SK-N-SH (cell line): ENCODE measurements around the gene CXCL3.

Experiments used
- CTCF ChIP-seq: fragments of 200-600 bp; sonication (generic); IDR thresholded peaks from 2 replicates; pipeline ENCODE4 v1.6.1; 2017; ENCODE audit warnings: antibody characterized with exemption, mild to moderate bottlenecking, moderate library complexity
- FOXJ3 ChIP-seq: sonication (generic); formaldehyde crosslinking; IDR thresholded peaks from 2 replicates; pipeline ENCODE4 v1.5.1; 2020; ENCODE audit warnings: mild to moderate bottlenecking, missing genetic modification reagents
- GABPA ChIP-seq: IDR thresholded peaks from 2 replicates; pipeline ENCODE4 v1.4.0; 2012; ENCODE audit warnings: low read depth, mild to moderate bottlenecking
- MAX ChIP-seq: IDR thresholded peaks from 2 replicates; pipeline ENCODE4 v1.4.0; 2012; ENCODE audit warnings: low read depth
- MEF2A ChIP-seq: IDR thresholded peaks from 2 replicates; pipeline ENCODE4 v1.4.0; 2012; ENCODE audit warnings: low read depth, borderline replicate concordance
- POLR2AphosphoS5 ChIP-seq: IDR thresholded peaks from 2 replicates; pipeline ENCODE4 v1.6.1; 2012; ENCODE audit warnings: low read depth, low read length
- RCOR1 ChIP-seq: fragments of 150-350 bp; IDR thresholded peaks from 2 replicates; pipeline ENCODE4 v1.6.1; 2017; ENCODE audit warnings: antibody characterized with exemption, low read length
- YY1 ChIP-seq: IDR thresholded peaks from 2 replicates; pipeline ENCODE4 v1.4.0; 2012; ENCODE audit warnings: low read depth, mild to moderate bottlenecking
- TF ChIP-seq, protein P1 (sequence below): IDR thresholded peaks from 2 replicates; pipeline ENCODE4 v1.6.1; 2012; ENCODE audit warnings: mild to moderate bottlenecking, low read depth, low read length, moderate library complexity

DNA sequence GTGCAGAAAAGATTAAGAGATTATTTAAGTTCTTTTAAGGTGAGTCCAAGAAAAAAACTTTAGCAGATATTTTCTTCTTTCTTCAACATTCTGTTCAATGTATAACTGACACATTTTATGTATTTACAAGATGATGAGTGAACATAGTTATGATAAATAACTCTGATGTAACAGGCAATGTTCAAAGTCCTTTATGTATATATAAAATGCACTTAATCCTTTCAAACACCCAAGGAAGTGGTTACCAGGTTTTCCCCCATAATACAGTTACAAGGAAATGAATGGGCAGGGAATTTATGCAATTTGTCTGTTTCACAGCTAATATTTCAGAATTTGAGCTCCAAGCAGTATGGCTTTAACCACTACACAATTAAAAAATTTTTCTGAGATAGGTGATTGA is 8.2 kb downstream of the CXCL3 start:
- no peak for TF ChIP-seq MAX
- TF ChIP-seq, protein P1, sequence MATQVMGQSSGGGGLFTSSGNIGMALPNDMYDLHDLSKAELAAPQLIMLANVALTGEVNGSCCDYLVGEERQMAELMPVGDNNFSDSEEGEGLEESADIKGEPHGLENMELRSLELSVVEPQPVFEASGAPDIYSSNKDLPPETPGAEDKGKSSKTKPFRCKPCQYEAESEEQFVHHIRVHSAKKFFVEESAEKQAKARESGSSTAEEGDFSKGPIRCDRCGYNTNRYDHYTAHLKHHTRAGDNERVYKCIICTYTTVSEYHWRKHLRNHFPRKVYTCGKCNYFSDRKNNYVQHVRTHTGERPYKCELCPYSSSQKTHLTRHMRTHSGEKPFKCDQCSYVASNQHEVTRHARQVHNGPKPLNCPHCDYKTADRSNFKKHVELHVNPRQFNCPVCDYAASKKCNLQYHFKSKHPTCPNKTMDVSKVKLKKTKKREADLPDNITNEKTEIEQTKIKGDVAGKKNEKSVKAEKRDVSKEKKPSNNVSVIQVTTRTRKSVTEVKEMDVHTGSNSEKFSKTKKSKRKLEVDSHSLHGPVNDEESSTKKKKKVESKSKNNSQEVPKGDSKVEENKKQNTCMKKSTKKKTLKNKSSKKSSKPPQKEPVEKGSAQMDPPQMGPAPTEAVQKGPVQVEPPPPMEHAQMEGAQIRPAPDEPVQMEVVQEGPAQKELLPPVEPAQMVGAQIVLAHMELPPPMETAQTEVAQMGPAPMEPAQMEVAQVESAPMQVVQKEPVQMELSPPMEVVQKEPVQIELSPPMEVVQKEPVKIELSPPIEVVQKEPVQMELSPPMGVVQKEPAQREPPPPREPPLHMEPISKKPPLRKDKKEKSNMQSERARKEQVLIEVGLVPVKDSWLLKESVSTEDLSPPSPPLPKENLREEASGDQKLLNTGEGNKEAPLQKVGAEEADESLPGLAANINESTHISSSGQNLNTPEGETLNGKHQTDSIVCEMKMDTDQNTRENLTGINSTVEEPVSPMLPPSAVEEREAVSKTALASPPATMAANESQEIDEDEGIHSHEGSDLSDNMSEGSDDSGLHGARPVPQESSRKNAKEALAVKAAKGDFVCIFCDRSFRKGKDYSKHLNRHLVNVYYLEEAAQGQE: no peak
- TF ChIP-seq CTCF: no peak
- TF ChIP-seq YY1: no peak
- no peak for TF ChIP-seq RCOR1
- TF ChIP-seq FOXJ3 (CRISPR knock-in tag): no peak
- no peak for TF ChIP-seq POLR2AphosphoS5
- no peak for TF ChIP-seq MEF2A
- no peak for TF ChIP-seq GABPA
